Measurements from ENCODE around the gene GIPC2. TPM values are rescaled to one million over a fixed set of nuclear protein-coding genes. Genes with fewer than 3 reads are reported as not detected.
A peak's percentile ranks its signal among the peaks of the same experiment; 100 is the strongest.
"Not testable (repeated sequence)": the region's sequence is repeated elsewhere in the genome, so short reads cannot be mapped to it uniquely, and the experiment has no call there.

GIPC2 gene
- total RNA-seq (2014; rRNA removed; shearing (Covaris generic)): 13.4 and 15.4 TPM in 2 replicates

- peak; percentile 73 for DNase-seq (ENCODE audit: low spot score)
These were observed at the start of gene GIPC2 for GRCh38 chr1:78045926-78046778. Gene GIPC2, plus strand, starts transcription at chr1:78045966. Its CDS starts 129 bp downstream, at chr1:78046095.

- DNase-seq (ENCODE audit: low spot score): no peak
These were observed 49.0 kb upstream of the GIPC2 start for GRCh38 chr1:77996734-77997133.

- DNase-seq (ENCODE audit: low spot score): not testable (repeated sequence)
These were observed 45.2 kb upstream of the GIPC2 start for GRCh38 chr1:78000536-78000935.

GRCh38 chr1:78003070-78003746 is 42.6 kb upstream of the GIPC2 start:
- peak; percentile 32 for DNase-seq (ENCODE audit: low spot score)

GRCh38 chr1:78003882-78004718 is 41.7 kb upstream of the GIPC2 start:
- peak; percentile 93 for DNase-seq (ENCODE audit: low spot score)

GRCh38 chr1:78004719-78005447 is 40.9 kb upstream of the GIPC2 start, which contains the start of gene DNAJB4:
Gene DNAJB4, plus strand, starts transcription at chr1:78004939. Its CDS starts 172 bp downstream, at chr1:78005111.
- DNase-seq (ENCODE audit: low spot score): peak; percentile 43

- DNase-seq (ENCODE audit: low spot score): peak; percentile 42
These were observed 40.4 kb upstream of the GIPC2 start for GRCh38 chr1:78005448-78005722.

- DNase-seq (ENCODE audit: low spot score): peak; percentile 72
These were observed 40.0 kb upstream of the GIPC2 start for GRCh38 chr1:78005755-78006154.

- no peak for DNase-seq (ENCODE audit: low spot score)
These were observed 39.2 kb upstream of the GIPC2 start for GRCh38 chr1:78006521-78006920.

GRCh38 chr1:78007677-78008341 is 38.0 kb upstream of the GIPC2 start:
- DNase-seq (ENCODE audit: low spot score): no peak

GRCh38 chr1:78009276-78009675 is 36.5 kb upstream of the GIPC2 start:
- no peak for DNase-seq (ENCODE audit: low spot score)

GRCh38 chr1:78009836-78010235 is 35.9 kb upstream of the GIPC2 start:
- no peak for DNase-seq (ENCODE audit: low spot score)

- DNase-seq (ENCODE audit: low spot score): no peak
These were observed 34.7 kb upstream of the GIPC2 start for GRCh38 chr1:78011050-78011449.

GRCh38 chr1:78015148-78015547 is 30.6 kb upstream of the GIPC2 start:
- DNase-seq (ENCODE audit: low spot score): no peak

- DNase-seq (ENCODE audit: low spot score): no peak
These were observed 26.7 kb upstream of the GIPC2 start for GRCh38 chr1:78019024-78019423.

GRCh38 chr1:78021134-78021533 is 24.6 kb upstream of the GIPC2 start:
- not testable (repeated sequence) for DNase-seq (ENCODE audit: low spot score)

- DNase-seq (ENCODE audit: low spot score): no peak
These were observed 16.0 kb upstream of the GIPC2 start for GRCh38 chr1:78029793-78030192.

- no peak for DNase-seq (ENCODE audit: low spot score)
These were observed 12.6 kb upstream of the GIPC2 start for GRCh38 chr1:78032996-78033796.

- no peak for DNase-seq (ENCODE audit: low spot score)
These were observed 12.0 kb upstream of the GIPC2 start for GRCh38 chr1:78033797-78034172.

GRCh38 chr1:78035121-78035520 is 10.6 kb upstream of the GIPC2 start:
- DNase-seq (ENCODE audit: low spot score): no peak

Measured in HT-29 (cell line).